Measurements from ENCODE around the gene SLC34A1. TPM values are rescaled to one million over a fixed set of nuclear protein-coding genes. Genes with fewer than 3 reads are reported as not detected.

The SLC34A1 gene
- total and polyA plus RNA-seq, 2 of the 4 experiments (the other 2 are of a cell fraction): not detected

DNA sequence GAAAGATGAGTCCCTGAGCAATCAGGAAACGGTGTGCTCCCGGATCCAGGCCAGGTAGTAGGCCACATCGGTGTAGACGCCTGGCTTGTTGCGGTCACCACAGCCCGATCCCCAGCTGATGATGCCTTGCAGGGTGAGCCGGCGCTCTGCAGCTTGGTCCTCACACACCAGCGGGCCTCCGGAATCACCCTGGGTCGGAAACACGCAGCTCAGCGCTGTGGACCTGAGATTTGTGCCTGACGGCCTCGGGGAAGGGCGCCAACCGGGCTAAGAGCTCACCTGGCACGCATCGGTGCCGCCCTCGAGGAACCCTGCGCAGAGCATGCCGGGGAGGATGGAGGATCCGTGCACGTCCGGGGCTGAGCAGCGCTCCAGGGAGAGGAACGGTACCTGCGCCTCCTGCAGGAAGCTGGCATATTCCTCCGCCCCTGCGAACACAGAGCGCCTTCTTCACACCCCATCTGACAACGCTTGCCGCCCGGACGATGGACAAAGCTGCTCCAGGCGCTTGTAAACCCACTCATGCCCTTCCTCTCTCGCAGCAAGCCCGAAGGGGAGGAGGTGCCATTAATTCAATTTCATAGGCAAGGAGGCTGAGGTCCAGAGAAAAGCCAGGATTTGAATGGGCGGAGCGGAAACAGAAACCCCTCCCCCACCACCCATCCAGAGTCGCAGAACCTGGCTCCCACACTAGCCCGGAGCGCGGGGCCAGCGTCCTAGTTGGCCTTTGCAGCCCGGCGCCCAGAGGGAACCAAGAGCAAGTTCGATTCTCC, 18.2 kb downstream of the SLC34A1 start:
- Histone ChIP-seq H3K27ac (ENCODE audit: insufficient read depth, low read length) (no peak overlapping the region), H3K14ac (replicated peaks; ENCODE audit: low read depth, low read length) (no peak overlapping the region), H4K20me1 (ENCODE audit: insufficient read depth, low read length) (no peaks in the 10 kb centered on the region), H2BK20ac (ENCODE audit: low read depth, low read length) (no peak overlapping the region), H3K9ac (ENCODE audit: low read depth, low read length) (no peak overlapping the region), H3K79me1 (ENCODE audit: low read depth in 1 of 2, low read length in 2 of 2) (no peaks in the 10 kb centered on the region), H4K8ac (ENCODE audit: low read depth in 2 of 2, low read length in 2 of 2) (no peak overlapping the region), H4K91ac (ENCODE audit: insufficient read depth, low read depth, low read length) (no peak overlapping the region), H3K18ac (ENCODE audit: low read depth, low read length) (no peak overlapping the region), H3K23ac (ENCODE audit: low read depth, low read length) (0 out of 2 replicates have a peak overlapping the region, but pooled peaks have one; percentile 53), H2AK5ac (ENCODE audit: low read depth, low read length) (no peak overlapping the region), H2AK9ac (replicated peaks; ENCODE audit: low read depth, low read length, poor library complexity) (no peak overlapping the region), H2BK120ac (ENCODE audit: low read depth, low read length) (no peak overlapping the region), H3K4me3 (ENCODE audit: insufficient read depth, low read depth, low read length) (no peak overlapping the region), H2BK15ac (ENCODE audit: low read depth, low read length) (no peak overlapping the region), H3K56ac (ENCODE audit: extremely low read depth, insufficient read depth, low read length) (no peak overlapping the region), H3K36me3 (ENCODE audit: control insufficient read depth, insufficient read depth, low read length) (no peaks in the 10 kb centered on the region), H3K27me3 (ENCODE audit: control insufficient read depth, insufficient read depth, low read length) (peaks cover 59% of the 10 kb centered on the region), H3K9me3 (ENCODE audit: control insufficient read depth, insufficient read depth, low read length) (peaks cover 2% of the 10 kb centered on the region; the same call in 1 of the 2 replicates), H2AFZ (replicated peaks; ENCODE audit: low read length, poor library complexity) (peak overlapping the region; percentile 92), H3K4ac (ENCODE audit: low read depth, low read length) (no peak overlapping the region), H2BK5ac (ENCODE audit: low read depth, low read length, poor library complexity, severe bottlenecking) (no peak overlapping the region), H3K9me1 (ENCODE audit: insufficient read depth, low read length) (no peaks in the 10 kb centered on the region), H3K4me1 (ENCODE audit: control insufficient read depth, insufficient read depth, low read length) (peaks cover 4% of the 10 kb centered on the region; the same call in 1 of the 2 replicates), H3K4me2 (ENCODE audit: low read depth, low read length) (peak overlapping the region; percentile 50), H4K5ac (ENCODE audit: low read depth, low read length) (no peak overlapping the region)
- dilution Hi-C loops (cut with HindIII; ENCODE audit: low sequenced_read_pairs, unreplicated experiment): no loop called here
- peak; percentile 14; the same call in 1 of the 2 replicates for ATAC-seq (ENCODE audit: low read depth)
- ChIA-PET CTCF (interaction anchor here (0.5 to 5.4 kb wide), 10 partner anchors 8 to 99 kb away, joined by 3 to 56 read pairs (median 10); partner anchors contain the start of genes GRK6 and LMAN2), POLR2A (ENCODE audit: unreplicated experiment) (no interaction called here)
- no TSS peak for BruUV-seq (replicated peaks)
- intact Hi-C loops (cut with micrococcal nuclease): no loop called here
- DNase-seq: peak; percentile 54
- TF ChIP-seq CHD1 (IDR thresholded peaks at IDR 0.05; ENCODE audit: low read depth, low read length): no peak
- TF ChIP-seq, protein P1, sequence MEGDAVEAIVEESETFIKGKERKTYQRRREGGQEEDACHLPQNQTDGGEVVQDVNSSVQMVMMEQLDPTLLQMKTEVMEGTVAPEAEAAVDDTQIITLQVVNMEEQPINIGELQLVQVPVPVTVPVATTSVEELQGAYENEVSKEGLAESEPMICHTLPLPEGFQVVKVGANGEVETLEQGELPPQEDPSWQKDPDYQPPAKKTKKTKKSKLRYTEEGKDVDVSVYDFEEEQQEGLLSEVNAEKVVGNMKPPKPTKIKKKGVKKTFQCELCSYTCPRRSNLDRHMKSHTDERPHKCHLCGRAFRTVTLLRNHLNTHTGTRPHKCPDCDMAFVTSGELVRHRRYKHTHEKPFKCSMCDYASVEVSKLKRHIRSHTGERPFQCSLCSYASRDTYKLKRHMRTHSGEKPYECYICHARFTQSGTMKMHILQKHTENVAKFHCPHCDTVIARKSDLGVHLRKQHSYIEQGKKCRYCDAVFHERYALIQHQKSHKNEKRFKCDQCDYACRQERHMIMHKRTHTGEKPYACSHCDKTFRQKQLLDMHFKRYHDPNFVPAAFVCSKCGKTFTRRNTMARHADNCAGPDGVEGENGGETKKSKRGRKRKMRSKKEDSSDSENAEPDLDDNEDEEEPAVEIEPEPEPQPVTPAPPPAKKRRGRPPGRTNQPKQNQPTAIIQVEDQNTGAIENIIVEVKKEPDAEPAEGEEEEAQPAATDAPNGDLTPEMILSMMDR (conservative IDR thresholded peaks at IDR 0.05; ENCODE audit: low read depth, low read length): peak; percentile 49
- TF ChIP-seq SMC3 (IDR thresholded peaks at IDR 0.05; ENCODE audit: low read depth, low read length): peak; percentile 47
- TF ChIP-seq RAD21 (IDR thresholded peaks at IDR 0.05; ENCODE audit: low read length): peak; percentile 49
- TF ChIP-seq FOS (IDR thresholded peaks at IDR 0.05; ENCODE audit: low read depth, low read length): no peak
- in situ Hi-C loops (cut with MboI; ENCODE audit: low sequenced_read_pairs): no loop called here
- WGBS, 2 experiments (ENCODE audit: extremely low coverage in 2 of 2, insufficient read length in 1 of 2): 10% methylated on average over 23 of the region's 49 CpGs; no CpG with 5 or more reads in 1 of the 2 experiments

Measured in IMR-90 (cell line).